ENCODE data around the gene MAN2A1. TPM values are rescaled to one million over a fixed set of nuclear protein-coding genes. Genes with fewer than 3 reads are reported as not detected.

The MAN2A1 gene
- polyA plus RNA-seq, 1 donor from 2014 or later, result 5.7 TPM

GRCh38 chr5:109709225-109709624, 19.5 kb downstream of the MAN2A1 start:
- Histone ChIP-seq H3K9me2 (ENCODE audit: insufficient read depth, low read length) (no peaks in the 10 kb centered on the region), H3K27ac (ENCODE audit: low read length) (peak overlapping the region; percentile 16), H3K9me3 (ENCODE audit: low read length) (no peaks in the 10 kb centered on the region), H3F3A (ENCODE audit: insufficient read depth, low read length, poor library complexity, severe bottlenecking) (no peaks in the 10 kb centered on the region), H3K79me2 (replicated peaks; ENCODE audit: insufficient read depth, low read length) (peaks cover 6% of the 10 kb centered on the region), H4K20me1 (ENCODE audit: insufficient read depth) (no peaks in the 10 kb centered on the region), H3K4me3 (ENCODE audit: low read length) (no peak overlapping the region), H3K36me3 (ENCODE audit: insufficient read depth, low read length) (no peaks in the 10 kb centered on the region), H3K4me2 (ENCODE audit: low read length) (no peak overlapping the region), H3K9ac (ENCODE audit: low read length) (no peak overlapping the region), H3K27me3 (ENCODE audit: insufficient read depth, low read depth, low read length) (no peaks in the 10 kb centered on the region), H2AFZ (ENCODE audit: low read depth, low read length) (no peak overlapping the region)
- TF ChIP-seq REST (IDR thresholded peaks at IDR 0.05; ENCODE audit: borderline replicate concordance) (no peak), EZH2 (IDR thresholded peaks at IDR 0.05; ENCODE audit: borderline replicate concordance, insufficient read depth, low read length, poor library complexity, severe bottlenecking) (no peak), RAD21 (conservative IDR thresholded peaks at IDR 0.05) (no peak), EP300 (conservative IDR thresholded peaks at IDR 0.05; ENCODE audit: poor library complexity, severe bottlenecking) (no peak), TAF1 (IDR thresholded peaks at IDR 0.05; ENCODE audit: low read depth) (no peak), POLR2AphosphoS5 (IDR thresholded peaks at IDR 0.05) (no peak), MXI1 (conservative IDR thresholded peaks at IDR 0.05; ENCODE audit: poor library complexity, severe bottlenecking) (no peak), CTCF (IDR thresholded peaks at IDR 0.05; ENCODE audit: poor library complexity, severe bottlenecking) (no peak)

- Histone ChIP-seq H3K4me2 (ENCODE audit: low read length) (no peak overlapping the region), H4K20me1 (ENCODE audit: insufficient read depth) (no peaks in the 10 kb centered on the region), H3K9me2 (ENCODE audit: insufficient read depth, low read length) (no peaks in the 10 kb centered on the region), H2AFZ (ENCODE audit: low read depth, low read length) (no peak overlapping the region), H3K36me3 (ENCODE audit: insufficient read depth, low read length) (no peaks in the 10 kb centered on the region), H3K27ac (ENCODE audit: low read length) (no peak overlapping the region), H3K79me2 (replicated peaks; ENCODE audit: insufficient read depth, low read length) (peaks cover 6% of the 10 kb centered on the region), H3F3A (ENCODE audit: insufficient read depth, low read length, poor library complexity, severe bottlenecking) (no peaks in the 10 kb centered on the region), H3K9me3 (ENCODE audit: low read length) (no peaks in the 10 kb centered on the region), H3K4me3 (ENCODE audit: low read length) (no peak overlapping the region), H3K9ac (ENCODE audit: low read length) (no peak overlapping the region), H3K27me3 (ENCODE audit: insufficient read depth, low read depth, low read length) (no peaks in the 10 kb centered on the region)
- TF ChIP-seq RAD21 (conservative IDR thresholded peaks at IDR 0.05) (no peak), EP300 (conservative IDR thresholded peaks at IDR 0.05; ENCODE audit: poor library complexity, severe bottlenecking) (no peak), EZH2 (IDR thresholded peaks at IDR 0.05; ENCODE audit: borderline replicate concordance, insufficient read depth, low read length, poor library complexity, severe bottlenecking) (no peak), CTCF (IDR thresholded peaks at IDR 0.05; ENCODE audit: poor library complexity, severe bottlenecking) (no peak), MXI1 (conservative IDR thresholded peaks at IDR 0.05; ENCODE audit: poor library complexity, severe bottlenecking) (no peak), REST (IDR thresholded peaks at IDR 0.05; ENCODE audit: borderline replicate concordance) (no peak), TAF1 (IDR thresholded peaks at IDR 0.05; ENCODE audit: low read depth) (no peak), SMC3 (conservative IDR thresholded peaks at IDR 0.05; ENCODE audit: poor library complexity) (no peak), POLR2AphosphoS5 (IDR thresholded peaks at IDR 0.05) (no peak)
Observed at GRCh38 chr5:109711673-109712072, 21.9 kb downstream of the MAN2A1 start.

Data from neural cell (in vitro differentiated cells).